Hepatocyte (in vitro differentiated cells): ENCODE results near the gene C1QTNF3. TPM values are rescaled to one million over a fixed set of nuclear protein-coding genes. Genes with fewer than 3 reads are reported as not detected.
A peak's percentile ranks its signal among the peaks of the same experiment; 100 is the strongest.

Source experiments
- DNase-seq: peaks from one replicate; pipeline ENCODE4 v3.0.0-alpha.2; 2016; ENCODE audit warnings: low spot score
- H2AFZ ChIP-seq: fragments of 200-600 bp; sonication (generic); 2 replicates; pipeline ENCODE4 v1.6.0; 2016; ENCODE audit warnings: antibody characterized with exemption, mild to moderate bottlenecking
- H3K27ac ChIP-seq: fragments of 200-600 bp; sonication (generic); 2 replicates; pipeline ENCODE4 v1.5.1; 2016; ENCODE audit warnings: mild to moderate bottlenecking
- H3K27me3 ChIP-seq: fragments of 200-600 bp; sonication (generic); 2 replicates; pipeline ENCODE4 v1.6.1; 2016
- H3K36me3 ChIP-seq: fragments of 200-600 bp; sonication (generic); replicated peaks from 2 replicates; pipeline ENCODE4 v1.5.1; 2016; ENCODE audit warnings: low read depth; ENCODE audit not compliant: insufficient read depth
- H3K4me1 ChIP-seq: fragments of 200-600 bp; sonication (generic); 2 replicates; pipeline ENCODE4 v1.5.1; 2016; ENCODE audit warnings: mild to moderate bottlenecking, moderate library complexity; ENCODE audit not compliant: insufficient read depth
- H3K4me2 ChIP-seq: fragments of 200-600 bp; sonication (generic); 2 replicates; pipeline ENCODE4 v1.6.0; 2016
- H3K4me3 ChIP-seq: fragments of 200-600 bp; sonication (generic); 2 replicates; pipeline ENCODE4 v1.5.1; 2016; ENCODE audit warnings: mild to moderate bottlenecking
- H3K79me2 ChIP-seq: fragments of 200-600 bp; sonication (generic); 2 replicates; pipeline ENCODE4 v1.6.0; 2017; ENCODE audit warnings: mild to moderate bottlenecking
- H3K9me2 ChIP-seq: fragments of 200-600 bp; sonication (generic); replicated peaks from 2 replicates; pipeline ENCODE4 v1.6.0; 2017; ENCODE audit warnings: mild to moderate bottlenecking; ENCODE audit not compliant: insufficient read depth
- H3K9me3 ChIP-seq: fragments of 200-600 bp; sonication (generic); 2 replicates; pipeline ENCODE4 v1.5.1; 2016; ENCODE audit warnings: low read depth, mild to moderate bottlenecking
- H4K20me1 ChIP-seq: fragments of 200-600 bp; sonication (generic); 2 replicates; pipeline ENCODE4 v1.6.0; 2016; ENCODE audit warnings: mild to moderate bottlenecking; ENCODE audit not compliant: insufficient read depth, poor library complexity, severe bottlenecking
- CTCF ChIP-seq: fragments of 200-600 bp; sonication (generic); IDR thresholded peaks from 2 replicates; pipeline ENCODE4 v1.5.1; 2016; ENCODE audit warnings: antibody characterized with exemption, mild to moderate bottlenecking; ENCODE audit not compliant: poor library complexity
- EZH2 ChIP-seq: fragments of 200-600 bp; sonication (generic); IDR thresholded peaks from 2 replicates; pipeline ENCODE4 v1.6.1; 2016; ENCODE audit warnings: antibody characterized with exemption, mild to moderate bottlenecking, borderline replicate concordance
- EZH2phosphoT487 ChIP-seq: fragments of 200-600 bp; sonication (generic); IDR thresholded peaks from one replicate; pipeline ENCODE4 v1.6.1; 2018; ENCODE audit warnings: antibody characterized with exemption, mild to moderate bottlenecking, low read depth, moderate library complexity; ENCODE audit not compliant: unreplicated experiment, severe bottlenecking
- WGBS: methylation state at CpG from one replicate; pipeline ENCODE4 v1.1.6; 2016; ENCODE audit warnings: low lambda C conversion rate; ENCODE audit errors: missing lambda C conversion rate; 5-methylcytosine and 5-hydroxymethylcytosine counted together
- polyA plus RNA-seq: library from polyadenylated mRNA; unstranded; fragments of >200 nt; fragmentation: Nextera tagmentation; extraction: Ambion mirVana; gene quantifications from 2 replicates; pipeline ENCODE4 v1.2.1, GENCODE V29; 2016
- total RNA-seq: library from RNA; depleted of rRNA; stranded (reverse); fragments of >200 nt; gene quantifications from 2 replicates; pipeline ENCODE4 v1.2.3, GENCODE V29; 2014

C1QTNF3 gene
- total and polyA plus RNA-seq, 2 experiments from 2014 or later = 2.7 to 7.4 TPM

GRCh38 chr5:33997331-33997983 lies 45.6 kb downstream of the C1QTNF3 start:
- Histone ChIP-seq H3K4me1 (peaks cover 4% of the 10 kb centered on the region), H3K79me2 (peaks cover 6% of the 10 kb centered on the region), H4K20me1 (no peaks in the 10 kb centered on the region), H3K4me3 (no peak overlapping the region), H3K27ac (no peak overlapping the region), H3K27me3 (no peaks in the 10 kb centered on the region), H3K9me2 (no peaks in the 10 kb centered on the region), H3K9me3 (no peaks in the 10 kb centered on the region), H2AFZ (no peak overlapping the region), H3K4me2 (no peak overlapping the region), H3K36me3 (no peaks in the 10 kb centered on the region)
- WGBS = 59% methylated on average over 6 of the region's 6 CpGs
- peak; percentile 75 for DNase-seq
- TF ChIP-seq CTCF (peak; percentile 69), EZH2 (no peak)

- Histone ChIP-seq H3K4me3 (no peak overlapping the region), H3K4me1 (peaks cover 4% of the 10 kb centered on the region), H3K9me3 (no peaks in the 10 kb centered on the region), H3K79me2 (peaks cover 11% of the 10 kb centered on the region), H3K27me3 (no peaks in the 10 kb centered on the region), H4K20me1 (no peaks in the 10 kb centered on the region), H3K9me2 (no peaks in the 10 kb centered on the region), H3K27ac (no peak overlapping the region), H3K4me2 (no peak overlapping the region), H3K36me3 (no peaks in the 10 kb centered on the region), H2AFZ (no peak overlapping the region)
- 68% methylated on average over 2 of the region's 2 CpGs for WGBS
- TF ChIP-seq CTCF (no peak), EZH2phosphoT487 (no peak)
- no peak for DNase-seq
Observed at GRCh38 chr5:33995865-33996264, 47.1 kb downstream of the C1QTNF3 start.

- Histone ChIP-seq H2AFZ (no peak overlapping the region), H4K20me1 (no peaks in the 10 kb centered on the region), H3K27me3 (no peaks in the 10 kb centered on the region), H3K4me2 (no peak overlapping the region), H3K4me3 (no peak overlapping the region), H3K79me2 (peaks cover 9% of the 10 kb centered on the region), H3K36me3 (no peaks in the 10 kb centered on the region), H3K9me3 (no peaks in the 10 kb centered on the region), H3K9me2 (no peaks in the 10 kb centered on the region), H3K4me1 (no peaks in the 10 kb centered on the region), H3K27ac (no peak overlapping the region)
- DNase-seq = no peak
- 88% methylated on average over 1 of the region's 1 CpG for WGBS
- no peak for TF ChIP-seq EZH2
- TF ChIP-seq CTCF = peak; percentile 21
Observed at GRCh38 chr5:33994845-33995244, 48.2 kb downstream of the C1QTNF3 start.

- H3K79me2 ChIP-seq = peaks cover 9% of the 10 kb centered on the region
- no peak for DNase-seq
- TF ChIP-seq EZH2 (no peak), EZH2phosphoT487 (no peak), CTCF (no peak)
- no peak overlapping the region for H3K4me3 ChIP-seq
- H3K27ac ChIP-seq = no peak overlapping the region
- H3K4me2 ChIP-seq = no peak overlapping the region
- no peaks in the 10 kb centered on the region for H3K9me2 ChIP-seq
- 96% methylated on average over 2 of the region's 2 CpGs for WGBS
- H2AFZ ChIP-seq = no peak overlapping the region
- no peaks in the 10 kb centered on the region for H4K20me1 ChIP-seq
- H3K4me1 ChIP-seq = no peaks in the 10 kb centered on the region
- H3K36me3 ChIP-seq = no peaks in the 10 kb centered on the region
- no peaks in the 10 kb centered on the region for H3K9me3 ChIP-seq
- no peaks in the 10 kb centered on the region for H3K27me3 ChIP-seq
Observed at GRCh38 chr5:33992864-33993263, 50.1 kb downstream of the C1QTNF3 start.
